K562 (cell line): ENCODE results near the gene CRKL. TPM values are rescaled to one million over a fixed set of nuclear protein-coding genes. Genes with fewer than 3 reads are reported as not detected.
A peak's percentile ranks its signal among the peaks of the same experiment; 100 is the strongest.

Experiments
- ARHGAP35 ChIP-seq: fragments of 450-650 bp; IDR thresholded peaks from 2 replicates; pipeline ENCODE4 v1.6.1; 2018; ENCODE audit not compliant: partially characterized antibody
- C11orf30 ChIP-seq: fragments of 450-650 bp; IDR thresholded peaks from 2 replicates; pipeline ENCODE4 v1.6.1; 2016; ENCODE audit warnings: low read depth, mild to moderate bottlenecking
- CREB3L1 ChIP-seq: fragments of 450-650 bp; IDR thresholded peaks from 2 replicates; pipeline ENCODE4 v1.6.1; 2014; ENCODE audit warnings: low read depth, mild to moderate bottlenecking, moderate library complexity, borderline replicate concordance
- ERF ChIP-seq: fragments of 450-650 bp; formaldehyde crosslinking; IDR thresholded peaks from 2 replicates; pipeline ENCODE4 v1.4.0; 2020; ENCODE audit warnings: mild to moderate bottlenecking, mixed read lengths
- FOS ChIP-seq: IDR thresholded peaks from 3 replicates; pipeline ENCODE4 v1.6.1; 2011; ENCODE audit not compliant: insufficient read length; ENCODE audit errors: extremely low read depth
- HLTF ChIP-seq: fragments of 450-650 bp; IDR thresholded peaks from 2 replicates; pipeline ENCODE4 v1.6.1; 2016
- IRF2 ChIP-seq: sonication (generic); formaldehyde crosslinking; IDR thresholded peaks from 2 replicates; pipeline ENCODE4 v1.8.1; 2022; ENCODE audit warnings: mild to moderate bottlenecking, missing genetic modification reagents
- MYBL2 ChIP-seq, 2 experiments: fragments of 450-650 bp in 1 of 2; sonication (generic) in 1 of 2; formaldehyde crosslinking in 1 of 2; IDR thresholded peaks; 2 replicates each; pipeline versions ENCODE4 v1.6.1 to v1.8.1; 2017 to 2022; ENCODE audit warnings: borderline replicate concordance in 1 of 2, inconsistent platforms in 1 of 2, low read depth in 1 of 2, mild to moderate bottlenecking in 1 of 2, missing genetic modification reagents in 1 of 2, moderate library complexity in 1 of 2
- NFIC ChIP-seq: fragments of 450-650 bp; IDR thresholded peaks from 2 replicates; pipeline ENCODE4 v1.6.1; 2017; ENCODE audit warnings: mild to moderate bottlenecking, inconsistent platforms
- NFIX ChIP-seq: fragments of 250-450 bp; sonication (Bioruptor Pico); IDR thresholded peaks from 2 replicates; pipeline ENCODE4 v1.4.0; 2020; ENCODE audit warnings: low read depth, mild to moderate bottlenecking, moderate library complexity
- NR3C1 ChIP-seq: sonication (generic); formaldehyde crosslinking; IDR thresholded peaks from 2 replicates; pipeline ENCODE4 v1.8.1; 2022; ENCODE audit warnings: missing genetic modification reagents
- OTX1 ChIP-seq: fragments of 450-650 bp; formaldehyde crosslinking; IDR thresholded peaks from 2 replicates; pipeline ENCODE4 v1.4.0; 2022; ENCODE audit warnings: mild to moderate bottlenecking
- PHB2 ChIP-seq: fragments of 450-650 bp; IDR thresholded peaks from 2 replicates; pipeline ENCODE4 v1.6.1; 2017; ENCODE audit warnings: low read depth
- PHF21A ChIP-seq: fragments of 450-650 bp; IDR thresholded peaks from 2 replicates; pipeline ENCODE4 v1.6.1; 2017; ENCODE audit warnings: low read depth, borderline replicate concordance
- PHTF2 ChIP-seq: fragments of 250-450 bp; sonication (Bioruptor Pico); IDR thresholded peaks from 2 replicates; pipeline ENCODE4 v1.5.0; 2021; ENCODE audit warnings: mild to moderate bottlenecking
- PML ChIP-seq: IDR thresholded peaks from 2 replicates; pipeline ENCODE4 v1.6.1; 2012; ENCODE audit warnings: low read length, inconsistent platforms
- RBM15 ChIP-seq: fragments of 200-400 bp; formaldehyde crosslinking; IDR thresholded peaks from 2 replicates; pipeline ENCODE4 v1.6.1; 2018; ENCODE audit warnings: mild to moderate bottlenecking, low read length, moderate library complexity; ENCODE audit not compliant: insufficient read depth
- RBM17 ChIP-seq: fragments of 200-400 bp; formaldehyde crosslinking; IDR thresholded peaks from 2 replicates; pipeline ENCODE4 v1.6.1; 2017; ENCODE audit warnings: low read depth, mild to moderate bottlenecking, low read length, borderline replicate concordance
- SAP30 ChIP-seq: fragments of 200-600 bp; sonication (generic); IDR thresholded peaks from 2 replicates; pipeline ENCODE4 v1.6.1; 2012; ENCODE audit warnings: borderline replicate concordance, low read depth, mild to moderate bottlenecking, moderate library complexity, low read length, control low read depth, inconsistent platforms; ENCODE audit not compliant: insufficient read depth, poor library complexity, severe bottlenecking
- ZBTB33 ChIP-seq: sonication (generic); formaldehyde crosslinking; IDR thresholded peaks from 2 replicates; pipeline ENCODE4 v1.8.1; 2023; ENCODE audit warnings: mild to moderate bottlenecking, missing genetic modification reagents
- ZKSCAN3 ChIP-seq: fragments of 250-450 bp; sonication (Bioruptor Pico); IDR thresholded peaks from 2 replicates; pipeline ENCODE4 v1.4.0; 2020
- ZNF146 ChIP-seq: IDR thresholded peaks from one replicate; pipeline ENCODE4 v1.6.1; 2018; ENCODE audit warnings: missing compliant biosample characterization; ENCODE audit not compliant: unreplicated experiment
- ZNF445 ChIP-seq: fragments of 250-450 bp; sonication (Bioruptor Pico); IDR thresholded peaks from 2 replicates; pipeline ENCODE4 v1.4.0; 2020; ENCODE audit warnings: low read depth, mild to moderate bottlenecking, moderate library complexity
- polyA plus RNA-seq, 8 experiments: library from polyadenylated mRNA; depleted of rRNA in 4 of 8; stranded (reverse) in 5 of 8; unstranded in 3 of 8; fragments of >200 nt; fragmentation: Nextera tagmentation in 2 of 8; fragmentation: Illumina TruSeq in 1 of 8; extraction: Ambion mirVana in 2 of 8; extraction: Trizol in 1 of 8; gene quantifications; 2 replicates each; pipeline versions ENCODE4 v1.2.1 to v1.2.3, GENCODE V29; 2011 to 2014; ENCODE audit warnings: inconsistent platforms in 1 of 8, missing spikeins in 1 of 8
- total RNA-seq, 7 experiments: library from RNA; depleted of rRNA in 6 of 7; stranded (reverse); fragments of >200 nt in 6 of 7; fragmentation: Illumina TruSeq in 2 of 7; extraction: Trizol in 2 of 7; gene quantifications; 2 replicates each; pipeline versions ENCODE4 v1.2.1 to v1.2.3, GENCODE V29; 2011 to 2021; ENCODE audit warnings: low replicate concordance in 1 of 7

Gene CRKL
- total and polyA plus RNA-seq, 9 of the 15 experiments (the other 6 are each of a cell fraction or from before 2014, with no cell fraction given), result 100 to 263 (median 124) TPM

GRCh38 chr22:20959578-20960461 is 42.6 kb downstream of the CRKL start (continued):
- TF ChIP-seq IRF2 (CRISPR knock-in tag), result 0 out of 2 replicates have a peak, but pooled peaks have one; percentile 26
- peak; percentile 88 for TF ChIP-seq NFIX
- TF ChIP-seq ZNF146 (CRISPR knock-in tag), result peak; percentile 87
- TF ChIP-seq RBM15, result no peak
- 0 out of 2 replicates have a peak, but pooled peaks have one; percentile 34 for TF ChIP-seq NR3C1 (CRISPR knock-in tag)
- peak; percentile 43; the same call in 1 of the 2 replicates for TF ChIP-seq OTX1 (CRISPR knock-in tag)
- 0 out of 2 replicates have a peak, but pooled peaks have one; percentile 24 for TF ChIP-seq HLTF
- TF ChIP-seq ARHGAP35, result peak; percentile 75
- TF ChIP-seq ZKSCAN3, result peak; percentile 70; the same call in 1 of the 2 replicates
- TF ChIP-seq C11orf30, result no peak
- TF ChIP-seq SAP30, result no peak
- TF ChIP-seq MYBL2 (IDR thresholded peaks at IDR 0.05; ENCODE audit: low read depth), result no peak
- TF ChIP-seq MYBL2 (CRISPR knock-in tag; IDR thresholded peaks at IDR 0.05; ENCODE audit: borderline replicate concordance), result 0 out of 2 replicates have a peak, but pooled peaks have one; percentile 44
- no peak for TF ChIP-seq PML
- TF ChIP-seq CREB3L1, result no peak
- 0 out of 2 replicates have a peak, but pooled peaks have one; percentile 39 for TF ChIP-seq ZBTB33 (CRISPR knock-in tag)
- TF ChIP-seq PHB2, result 0 out of 2 replicates have a peak, but pooled peaks have one; percentile 30
- TF ChIP-seq PHTF2 (CRISPR knock-in tag), result peak; percentile 12; the same call in 1 of the 2 replicates
- peak; percentile 99 for TF ChIP-seq NFIC
- TF ChIP-seq ERF (CRISPR knock-in tag), result no peak
- 0 out of 2 replicates have a peak, but pooled peaks have one; percentile 4 for TF ChIP-seq PHF21A
- TF ChIP-seq ZNF445 (CRISPR knock-in tag), result 0 out of 2 replicates have a peak, but pooled peaks have one; percentile 11
- no peak for TF ChIP-seq RBM17
- no peak for TF ChIP-seq FOS
